Activated CD4-positive, alpha-beta T cell treated with anti-CD3 and anti-CD28 coated beads, Interleukin-2, amount 10 ng/mL, durations not matched to agents 7 days and 5 days (primary cell): ENCODE data around the gene NMT1. TPM values are rescaled to one million over a fixed set of nuclear protein-coding genes. Genes with fewer than 3 reads are reported as not detected.
A peak's percentile ranks its signal among the peaks of the same experiment; 100 is the strongest.

Experiments used
- CTCF ChIA-PET: fragments of 350-600 bp; sonication (Branson Sonifier 250); formaldehyde crosslinking; loops from one replicate; lab custom pipeline; 2021; ENCODE audit warnings: antibody characterized with exemption; lab: Charles Lee
- POLR2A ChIA-PET: fragments of 350-600 bp; sonication (Branson Sonifier 250); formaldehyde crosslinking; loops from one replicate; lab custom pipeline; 2021; ENCODE audit warnings: antibody characterized with exemption; lab: Charles Lee
- DNase-seq: peaks from one replicate; pipeline ENCODE4 v3.0.0-alpha.2; 2020
- H3K27ac Mint-ChIP-seq: one replicate; pipeline ENCODE4 v1.8.0; 2021; ENCODE audit warnings: mild to moderate bottlenecking, moderate library complexity, mixed read lengths
- H3K27me3 Mint-ChIP-seq: one replicate; pipeline ENCODE4 v1.8.0; 2021; ENCODE audit warnings: mixed read lengths
- H3K36me3 Mint-ChIP-seq: one replicate; pipeline ENCODE4 v1.8.0; 2021; ENCODE audit warnings: low read depth, mixed read lengths
- H3K4me1 Mint-ChIP-seq: one replicate; pipeline ENCODE4 v1.8.0; 2021; ENCODE audit warnings: mixed read lengths
- H3K4me3 Mint-ChIP-seq: one replicate; pipeline ENCODE4 v1.8.0; 2021; ENCODE audit warnings: mild to moderate bottlenecking, moderate library complexity, mixed read lengths
- H3K9me3 Mint-ChIP-seq: one replicate; pipeline ENCODE4 v1.8.0; 2021; ENCODE audit warnings: mixed read lengths
- total RNA-seq, 2 experiments: library from RNA; stranded (reverse); gene quantifications; one replicate each; pipeline ENCODE4 v1.2.3, GENCODE V29; 2021

Gene NMT1
- total RNA-seq, 2 experiments from 2014 or later, result 118 to 138 TPM

DNA sequence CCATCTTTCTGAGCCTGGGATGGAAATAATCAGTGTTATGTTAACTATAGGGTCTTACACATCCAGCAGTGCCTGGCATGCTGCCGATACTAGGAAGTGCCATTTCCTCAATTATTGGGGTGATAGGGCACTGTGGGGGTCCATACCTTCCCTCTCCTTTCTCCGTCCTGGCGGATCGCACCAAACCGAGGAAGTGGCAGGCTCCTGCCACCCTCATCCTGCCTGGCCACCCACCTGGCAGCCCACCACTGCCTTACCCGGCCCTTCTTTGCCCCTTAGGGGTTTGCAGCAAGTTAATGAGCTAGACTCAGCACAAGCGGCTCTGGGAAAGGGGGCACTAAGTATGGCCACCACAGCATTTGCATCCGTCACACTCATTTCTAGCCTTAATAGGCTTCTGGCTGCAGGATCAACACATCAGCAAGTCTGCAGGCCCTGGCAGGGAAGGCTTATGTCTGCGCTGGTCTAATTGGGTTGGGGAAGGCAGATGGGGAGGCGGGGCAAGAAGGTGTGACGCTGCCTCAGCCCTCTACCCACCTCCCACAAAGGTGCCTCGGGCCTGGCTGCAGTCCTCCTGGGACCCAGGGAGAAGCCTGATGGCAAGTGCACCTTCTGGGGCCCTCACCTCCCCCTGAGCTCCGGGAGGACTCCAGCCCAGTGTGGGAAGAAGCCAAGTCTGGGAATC, 38.3 kb upstream of the NMT1 start:
- no peak overlapping the region for H3K4me3 Mint-ChIP-seq
- no peaks in the 10 kb centered on the region for H3K9me3 Mint-ChIP-seq
- H3K27me3 Mint-ChIP-seq, result peaks cover 31% of the 10 kb centered on the region
- H3K4me1 Mint-ChIP-seq, result peaks cover 21% of the 10 kb centered on the region
- ChIA-PET POLR2A (interaction anchor here (0.6 to 1.0 kb wide), 2 partner anchors 73 to 102 kb away, joined by 3 read pairs; no protein-coding TSS in a partner anchor), CTCF (interaction anchor here (0.5 to 3.0 kb wide), 18 partner anchors 11 to 131 kb away, joined by 3 to 14 read pairs (median 4); partner anchors contain the start of gene EFTUD2)
- no peak overlapping the region for H3K27ac Mint-ChIP-seq
- DNase-seq, result no peak
- H3K36me3 Mint-ChIP-seq, result peaks cover 19% of the 10 kb centered on the region

DNA sequence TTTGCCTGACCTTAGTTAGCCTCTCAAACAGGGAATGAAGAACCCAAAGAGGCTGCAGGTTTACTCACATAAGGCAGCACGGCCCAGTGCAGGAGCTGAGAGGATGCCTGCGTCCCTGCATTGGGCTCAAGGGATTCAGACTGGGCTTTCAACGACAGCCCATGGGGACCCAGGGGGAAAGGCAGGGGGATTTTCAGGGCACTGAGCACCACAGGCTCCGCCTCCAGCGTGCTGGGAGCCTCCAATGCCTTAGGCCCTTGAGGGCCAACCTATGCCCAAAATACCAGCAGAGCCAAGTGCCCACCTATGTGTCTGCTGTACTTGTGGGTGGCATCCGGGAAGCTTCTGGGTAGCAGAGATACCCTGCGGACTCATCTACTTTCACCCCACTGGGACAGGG, 32.0 kb upstream of the NMT1 start:
- CTCF ChIA-PET, result no interaction called here
- Mint-ChIP-seq H3K4me1 (no peaks in the 10 kb centered on the region), H3K4me3 (no peak overlapping the region), H3K9me3 (no peaks in the 10 kb centered on the region), H3K27me3 (no peaks in the 10 kb centered on the region), H3K36me3 (peaks cover 31% of the 10 kb centered on the region), H3K27ac (no peak overlapping the region)
- POLR2A ChIA-PET, result no interaction called here
- DNase-seq, result no peak

DNA sequence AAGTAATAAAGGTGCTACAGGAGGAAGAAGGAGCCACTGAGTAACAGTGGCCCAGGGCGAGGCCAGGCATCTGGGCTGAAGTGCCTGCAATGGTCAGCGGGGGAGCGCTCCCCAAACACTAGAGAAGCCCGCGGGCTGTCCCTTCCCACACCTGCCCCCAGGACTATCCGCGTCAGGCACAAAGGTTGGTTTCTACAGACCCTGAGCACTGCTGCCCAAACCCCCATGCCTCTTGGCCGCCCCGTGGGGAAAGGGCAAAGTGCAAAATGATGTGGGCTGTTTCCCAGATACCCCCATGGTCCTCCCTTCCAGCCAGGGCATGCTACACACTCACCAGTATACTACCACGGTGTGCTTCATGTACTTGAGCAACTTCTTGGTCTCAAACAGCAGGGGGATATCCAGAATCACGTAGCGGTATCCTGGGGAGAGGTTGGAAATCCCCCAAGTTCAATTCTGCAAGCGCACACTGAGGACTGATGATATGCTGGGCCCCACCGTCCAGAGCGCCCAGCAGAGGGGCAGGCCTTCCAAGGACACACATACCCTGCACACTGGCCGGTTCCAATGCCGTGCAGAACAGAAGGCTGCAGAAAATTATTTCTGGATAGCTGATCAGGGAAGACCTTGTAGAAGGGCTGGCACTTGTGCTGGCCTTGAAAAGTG, 31.2 kb upstream of the NMT1 start:
- no peaks in the 10 kb centered on the region for H3K27me3 Mint-ChIP-seq
- H3K27ac Mint-ChIP-seq, result no peak overlapping the region
- POLR2A ChIA-PET, result no interaction called here
- H3K9me3 Mint-ChIP-seq, result no peaks in the 10 kb centered on the region
- H3K4me1 Mint-ChIP-seq, result no peaks in the 10 kb centered on the region
- CTCF ChIA-PET, result no interaction called here
- no peak overlapping the region for H3K4me3 Mint-ChIP-seq
- peaks cover 33% of the 10 kb centered on the region for H3K36me3 Mint-ChIP-seq
- no peak for DNase-seq

DNA sequence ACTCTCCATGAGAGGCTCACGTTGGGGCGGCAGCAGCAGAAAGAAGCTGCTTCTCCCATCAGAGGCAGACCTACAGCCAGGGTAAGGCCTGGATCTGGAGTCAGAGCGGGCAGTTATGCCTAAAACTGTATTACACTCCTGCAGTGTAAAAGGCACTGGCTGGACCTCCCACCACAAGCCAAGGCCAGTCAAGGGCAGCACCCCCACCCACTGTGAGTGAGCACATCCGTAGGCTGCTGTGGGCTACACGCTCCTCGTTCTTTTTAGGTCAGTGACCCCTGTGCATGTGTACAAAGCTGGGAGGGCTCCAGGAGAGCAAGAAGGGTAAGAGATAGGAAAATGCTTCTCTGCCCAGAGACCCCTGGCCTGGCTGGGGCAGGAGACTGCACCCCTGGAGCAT, 30.4 kb upstream of the NMT1 start:
- Mint-ChIP-seq H3K27me3 (no peaks in the 10 kb centered on the region), H3K4me3 (no peak overlapping the region), H3K36me3 (peaks cover 33% of the 10 kb centered on the region), H3K9me3 (no peaks in the 10 kb centered on the region), H3K4me1 (no peaks in the 10 kb centered on the region), H3K27ac (no peak overlapping the region)
- CTCF ChIA-PET, result no interaction called here
- POLR2A ChIA-PET, result no interaction called here
- DNase-seq, result no peak

DNA sequence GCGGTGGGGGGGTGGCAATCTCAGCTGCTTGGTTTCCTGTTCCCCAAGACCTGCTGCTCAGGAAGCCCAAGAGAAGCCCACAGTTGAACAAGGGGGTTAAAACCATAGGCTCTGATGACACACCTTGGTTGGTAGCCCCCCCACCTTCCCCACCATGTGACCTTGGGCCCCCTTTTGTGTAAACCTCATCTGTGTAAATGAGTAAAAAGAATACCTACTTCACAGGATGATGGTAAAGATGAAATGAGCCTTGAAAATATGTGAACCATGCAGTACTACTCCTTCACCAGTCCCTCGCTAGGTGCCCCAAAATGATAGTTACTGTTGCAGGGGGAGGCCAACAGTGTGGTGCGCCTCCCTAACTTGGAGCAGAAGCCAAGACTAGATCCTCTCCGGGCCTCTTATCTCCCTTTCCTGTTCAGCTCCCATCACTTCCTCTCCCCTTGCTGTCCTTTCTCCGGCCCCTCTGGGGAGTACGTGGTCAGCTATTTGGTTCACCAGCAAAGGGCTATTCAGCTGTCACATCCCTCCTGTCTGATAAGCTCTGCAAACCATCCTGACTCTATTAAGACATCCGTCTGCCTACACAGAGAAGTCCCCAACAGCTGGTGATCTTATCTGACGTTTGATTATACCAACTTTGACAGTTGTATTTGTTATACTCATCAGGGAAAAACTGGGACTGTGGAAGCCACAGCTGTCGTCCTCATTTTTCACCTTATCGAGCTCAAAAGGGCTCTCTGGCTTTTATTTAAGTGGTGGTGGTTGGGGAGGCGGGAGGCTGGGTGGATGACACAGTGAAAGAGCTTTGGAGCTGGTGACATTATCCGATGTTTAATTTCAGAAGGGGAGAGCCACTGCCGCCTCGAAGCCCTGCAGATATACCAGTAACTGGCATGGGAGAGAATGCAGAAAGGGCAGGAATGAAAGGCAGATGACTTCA, 29.6 kb upstream of the NMT1 start:
- CTCF ChIA-PET, result interaction anchor here (3.6 kb wide), 1 partner anchor 10 kb away, joined by 14 read pairs; no protein-coding TSS in a partner anchor
- Mint-ChIP-seq H3K4me3 (no peak overlapping the region), H3K27ac (peak overlapping the region; percentile 5), H3K9me3 (no peaks in the 10 kb centered on the region), H3K36me3 (peaks cover 32% of the 10 kb centered on the region), H3K27me3 (no peaks in the 10 kb centered on the region), H3K4me1 (no peaks in the 10 kb centered on the region)
- DNase-seq, result no peak
- POLR2A ChIA-PET, result no interaction called here

DNA sequence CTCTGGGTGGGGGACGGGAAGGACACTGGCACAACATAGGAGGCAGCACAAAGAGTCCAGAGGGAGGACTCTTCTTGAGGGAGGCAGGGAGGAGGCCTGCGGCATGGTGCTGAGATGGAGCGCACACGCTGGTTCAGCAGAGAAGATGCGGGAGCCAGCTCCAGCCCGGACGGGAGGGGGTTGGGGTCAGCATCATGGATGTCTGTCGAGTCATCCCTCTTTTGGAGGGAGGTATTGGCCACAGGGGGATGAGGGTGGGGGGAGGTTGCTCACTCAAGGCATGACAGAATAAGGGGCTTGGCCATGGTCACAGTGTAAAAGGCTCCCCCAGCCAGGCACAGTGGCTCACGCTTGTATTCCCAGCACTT, 29.0 kb upstream of the NMT1 start:
- no peaks in the 10 kb centered on the region for H3K27me3 Mint-ChIP-seq
- no peaks in the 10 kb centered on the region for H3K9me3 Mint-ChIP-seq
- POLR2A ChIA-PET, result no interaction called here
- CTCF ChIA-PET, result interaction anchor here (3.6 kb wide), 1 partner anchor 11 kb away, joined by 14 read pairs; no protein-coding TSS in a partner anchor
- H3K27ac Mint-ChIP-seq, result peak overlapping the region; percentile 5
- no peak for DNase-seq
- peaks cover 27% of the 10 kb centered on the region for H3K36me3 Mint-ChIP-seq
- no peak overlapping the region for H3K4me3 Mint-ChIP-seq
- no peaks in the 10 kb centered on the region for H3K4me1 Mint-ChIP-seq

DNA sequence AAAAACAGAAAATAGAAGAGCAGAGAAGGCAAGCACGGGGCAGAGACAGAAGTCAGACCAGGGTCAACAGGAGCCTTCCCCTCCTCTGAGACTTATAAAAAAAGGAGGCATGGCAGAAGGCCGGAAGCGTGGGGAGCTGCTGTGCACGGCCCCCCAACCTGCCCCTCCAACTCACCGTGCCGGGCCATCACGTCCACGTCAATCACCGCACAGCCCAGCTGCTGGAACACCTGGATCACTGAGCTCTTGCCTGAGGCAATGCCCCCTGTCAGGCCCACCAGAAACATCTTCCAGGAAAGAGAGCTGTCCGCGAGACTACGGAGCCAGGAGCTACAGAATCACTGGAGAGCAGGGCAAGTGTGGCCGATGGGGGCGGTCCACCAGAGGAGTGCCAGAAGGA, 26.5 kb upstream of the NMT1 start:
- POLR2A ChIA-PET, result no interaction called here

DNA sequence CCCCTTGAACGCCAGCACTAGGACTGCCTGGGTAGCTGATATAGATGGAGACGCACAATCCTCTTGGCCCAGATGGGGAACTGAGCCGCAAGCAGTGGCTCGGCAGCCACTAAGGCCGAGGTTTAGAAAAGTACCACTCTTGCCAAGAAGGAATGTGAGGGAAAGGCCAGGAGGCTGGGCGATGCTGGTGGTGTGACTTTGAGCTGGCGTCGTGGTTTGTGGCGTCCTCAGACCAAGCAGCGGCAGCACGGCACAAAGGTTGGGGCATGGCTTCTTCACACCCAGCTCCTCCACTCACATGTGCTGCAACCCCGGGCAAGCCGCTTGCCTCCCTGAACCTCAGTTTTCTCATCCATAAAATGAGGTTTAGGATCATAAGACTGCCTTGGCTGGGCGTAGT, 25.3 kb upstream of the NMT1 start:
- no peaks in the 10 kb centered on the region for H3K9me3 Mint-ChIP-seq
- no peak overlapping the region for H3K4me3 Mint-ChIP-seq
- ChIA-PET CTCF (interaction anchor here (1.1 kb wide), 1 partner anchor 24 kb away, joined by 3 read pairs; no protein-coding TSS in a partner anchor), POLR2A (interaction anchor here (0.6 kb wide), 1 partner anchor 15 kb away, joined by 4 read pairs; no protein-coding TSS in a partner anchor)
- H3K36me3 Mint-ChIP-seq, result peaks cover 20% of the 10 kb centered on the region
- no peak for DNase-seq
- H3K4me1 Mint-ChIP-seq, result no peaks in the 10 kb centered on the region
- no peak overlapping the region for H3K27ac Mint-ChIP-seq
- H3K27me3 Mint-ChIP-seq, result no peaks in the 10 kb centered on the region

More for the DNA sequence above, 26.5 kb upstream of the NMT1 start:
- Mint-ChIP-seq H3K4me3 (no peak overlapping the region), H3K9me3 (no peaks in the 10 kb centered on the region), H3K4me1 (no peaks in the 10 kb centered on the region), H3K27me3 (no peaks in the 10 kb centered on the region), H3K36me3 (peaks cover 22% of the 10 kb centered on the region), H3K27ac (no peak overlapping the region)
- DNase-seq, result no peak
- CTCF ChIA-PET, result interaction anchor here (0.9 to 3.6 kb wide), 3 partner anchors 13 to 115 kb away, joined by 3 to 14 read pairs (median 4); partner anchors contain the start of gene ACBD4

DNA sequence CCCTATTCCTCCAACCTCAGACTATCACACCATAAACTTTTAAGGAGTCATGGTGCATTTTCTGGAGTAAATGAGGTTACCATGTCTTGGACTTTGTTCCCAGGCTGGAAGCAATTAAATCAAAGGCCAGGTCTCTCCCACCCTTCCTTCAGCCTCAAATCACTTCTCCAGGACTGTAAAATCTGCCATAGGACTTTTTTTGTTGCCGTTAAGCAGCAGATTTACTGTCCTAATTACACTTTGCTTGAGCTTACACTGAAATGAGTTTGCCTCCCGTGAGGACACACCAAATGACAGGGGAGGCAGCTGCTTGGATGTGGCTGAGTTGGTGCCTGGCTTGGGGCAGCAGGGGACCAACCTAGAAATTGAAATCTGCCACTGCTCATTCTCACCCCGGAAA, 24.4 kb upstream of the NMT1 start:
- Mint-ChIP-seq H3K27ac (no peak overlapping the region), H3K27me3 (no peaks in the 10 kb centered on the region), H3K36me3 (peaks cover 18% of the 10 kb centered on the region), H3K4me1 (no peaks in the 10 kb centered on the region), H3K9me3 (no peaks in the 10 kb centered on the region), H3K4me3 (no peak overlapping the region)
- ChIA-PET POLR2A (no interaction called here), CTCF (no interaction called here)
- no peak for DNase-seq

DNA sequence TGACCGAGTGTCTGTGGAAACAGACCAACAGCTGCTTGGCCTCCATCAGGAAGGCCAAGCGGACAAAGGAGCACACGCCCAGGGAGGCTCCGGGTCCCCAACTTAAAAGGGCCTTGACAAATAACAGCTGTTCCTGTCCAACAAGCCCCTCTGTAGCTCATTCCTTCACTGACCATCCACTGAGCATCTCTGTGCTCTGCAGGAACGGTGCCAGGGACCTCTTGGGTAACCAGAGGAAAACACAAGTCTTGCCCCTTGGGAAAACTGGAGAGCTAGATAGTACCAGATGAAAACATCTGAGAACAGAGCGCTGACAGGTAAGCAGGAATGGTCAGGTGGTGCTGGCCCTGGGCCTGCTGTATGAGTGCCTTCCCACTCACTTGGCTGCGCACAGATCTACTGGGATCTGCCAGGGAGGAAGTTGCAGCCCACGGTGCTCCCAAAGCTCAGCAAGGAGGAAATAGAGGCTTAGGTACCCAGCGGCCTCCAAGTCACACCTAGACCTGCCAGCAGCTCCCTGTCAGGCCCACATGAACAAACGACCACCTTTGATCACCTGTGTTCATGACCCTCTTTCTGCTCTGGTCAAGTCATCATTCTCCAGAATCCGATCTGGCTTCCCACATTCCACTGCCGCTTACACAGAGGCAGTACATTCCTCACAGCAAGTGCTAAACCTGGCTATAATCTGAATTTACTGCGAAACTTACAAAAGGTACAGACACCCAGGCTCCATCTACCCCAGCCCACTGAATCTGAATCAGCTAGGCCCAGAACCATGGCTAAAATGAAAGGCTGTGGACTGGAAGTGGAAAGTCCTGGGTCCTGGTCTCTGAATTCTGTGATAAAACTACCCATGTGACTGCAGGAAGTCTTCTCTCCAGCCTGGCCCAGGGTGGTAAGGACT, 22.1 kb upstream of the NMT1 start:
- ChIA-PET CTCF (interaction anchor here (0.6 to 2.6 kb wide), 5 partner anchors 9 to 878 kb away, joined by 3 to 10 read pairs (median 4); no protein-coding TSS in a partner anchor), POLR2A (no interaction called here)
- H3K27me3 Mint-ChIP-seq, result no peaks in the 10 kb centered on the region
- peaks cover 9% of the 10 kb centered on the region for H3K4me1 Mint-ChIP-seq
- H3K4me3 Mint-ChIP-seq, result no peak overlapping the region
- peaks cover 4% of the 10 kb centered on the region for H3K36me3 Mint-ChIP-seq
- no peak overlapping the region for H3K27ac Mint-ChIP-seq
- no peaks in the 10 kb centered on the region for H3K9me3 Mint-ChIP-seq
- DNase-seq, result no peak

DNA sequence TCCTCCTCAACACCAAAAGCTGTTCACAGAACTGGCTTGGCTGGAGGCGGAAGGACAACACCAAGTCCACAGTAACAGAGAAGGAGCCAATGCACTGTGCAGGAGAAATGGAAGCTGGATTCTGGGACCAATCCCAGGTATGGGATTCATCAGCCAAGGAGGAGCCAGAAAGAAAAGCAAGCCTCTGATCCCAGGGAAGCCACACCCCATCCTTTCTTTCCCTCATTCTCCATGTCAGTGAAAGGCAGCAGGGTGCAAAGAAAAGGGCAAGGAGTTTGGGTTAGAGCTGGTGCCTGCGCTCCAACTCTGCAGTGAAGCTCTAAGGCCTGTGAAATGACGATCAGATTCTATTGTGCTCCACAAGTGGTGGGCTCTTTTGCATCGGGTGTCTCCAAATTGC, 20.7 kb upstream of the NMT1 start:
- DNase-seq, result no peak
- H3K9me3 Mint-ChIP-seq, result no peaks in the 10 kb centered on the region
- ChIA-PET POLR2A (no interaction called here), CTCF (interaction anchor here (1.3 to 1.5 kb wide), 2 partner anchors 18 to 25 kb away, joined by 3 to 4 read pairs; no protein-coding TSS in a partner anchor)
- H3K27me3 Mint-ChIP-seq, result no peaks in the 10 kb centered on the region
- no peak overlapping the region for H3K27ac Mint-ChIP-seq
- H3K36me3 Mint-ChIP-seq, result no peaks in the 10 kb centered on the region
- H3K4me3 Mint-ChIP-seq, result no peak overlapping the region
- peaks cover 12% of the 10 kb centered on the region for H3K4me1 Mint-ChIP-seq
